Astrocyte (in vitro differentiated cells and primary cell): ENCODE data around the gene PADI6. TPM values are rescaled to one million over a fixed set of nuclear protein-coding genes. Genes with fewer than 3 reads are reported as not detected.

ENCODE experiments used
- DNase-seq: peaks from one replicate; pipeline ENCODE4 v3.0.0-alpha.2; 2010; ENCODE audit warnings: low read depth
- FAIRE-seq: peaks from 2 replicates; lab custom pipeline; 2011; peaks lifted over from hg19 to GRCh38; lab: Jason Lieb, UNC
- H2AFZ ChIP-seq: 2 replicates; pipeline ENCODE4 v1.6.0; 2012; ENCODE audit warnings: low read depth, low read length, inconsistent platforms
- H3K27ac ChIP-seq: 2 replicates; pipeline ENCODE4 v1.5.1; 2011; ENCODE audit warnings: low read depth, low read length, inconsistent platforms
- H3K27me3 ChIP-seq: 2 replicates; pipeline ENCODE4 v1.6.0; 2011; ENCODE audit warnings: low read length, inconsistent platforms; ENCODE audit not compliant: insufficient read depth
- H3K36me3 ChIP-seq: 2 replicates; pipeline ENCODE4 v1.5.1; 2011; ENCODE audit warnings: low read length, inconsistent platforms; ENCODE audit not compliant: insufficient read depth
- H3K4me1 ChIP-seq: 2 replicates; pipeline ENCODE4 v1.5.1; 2011; ENCODE audit warnings: low read length, inconsistent platforms; ENCODE audit not compliant: insufficient read depth
- H3K4me2 ChIP-seq: 2 replicates; pipeline ENCODE4 v1.6.0; 2012; ENCODE audit warnings: low read length, inconsistent platforms
- H3K4me3 ChIP-seq: 2 replicates; pipeline ENCODE4 v1.5.1; 2011; ENCODE audit warnings: low read depth, mild to moderate bottlenecking, low read length, inconsistent platforms; ENCODE audit not compliant: insufficient read depth
- H3K79me2 ChIP-seq: 2 replicates; pipeline ENCODE4 v1.6.0; 2012; ENCODE audit warnings: mild to moderate bottlenecking, low read length, inconsistent platforms; ENCODE audit not compliant: insufficient read depth
- H3K9ac ChIP-seq: 2 replicates; pipeline ENCODE4 v1.6.0; 2012; ENCODE audit warnings: mild to moderate bottlenecking, low read length, inconsistent platforms
- H3K9me3 ChIP-seq: 2 replicates; pipeline ENCODE4 v1.5.1; 2012; ENCODE audit warnings: low read depth, mild to moderate bottlenecking, low read length, inconsistent platforms; ENCODE audit not compliant: insufficient read depth
- H4K20me1 ChIP-seq: 2 replicates; pipeline ENCODE4 v1.6.0; 2012; ENCODE audit warnings: low read length, inconsistent platforms; ENCODE audit not compliant: insufficient read depth
- H3K27ac Mint-ChIP-seq: one replicate; pipeline ENCODE4 v1.8.0; 2021; ENCODE audit warnings: mild to moderate bottlenecking, mixed read lengths; ENCODE audit not compliant: unreplicated experiment
- H3K27me3 Mint-ChIP-seq: one replicate; pipeline ENCODE4 v1.8.0; 2021; ENCODE audit warnings: low read depth, mixed read lengths; ENCODE audit not compliant: unreplicated experiment
- H3K36me3 Mint-ChIP-seq: one replicate; pipeline ENCODE4 v1.8.0; 2021; ENCODE audit warnings: low read depth, mixed read lengths; ENCODE audit not compliant: unreplicated experiment
- H3K4me1 Mint-ChIP-seq: one replicate; pipeline ENCODE4 v1.8.0; 2021; ENCODE audit warnings: low read depth, mixed read lengths; ENCODE audit not compliant: unreplicated experiment
- H3K4me3 Mint-ChIP-seq: one replicate; pipeline ENCODE4 v1.8.0; 2021; ENCODE audit warnings: mild to moderate bottlenecking, moderate library complexity, mixed read lengths; ENCODE audit not compliant: unreplicated experiment
- H3K9me3 Mint-ChIP-seq: one replicate; pipeline ENCODE4 v1.8.0; 2021; ENCODE audit warnings: mild to moderate bottlenecking, mixed read lengths; ENCODE audit not compliant: unreplicated experiment
- EZH2 ChIP-seq: IDR thresholded peaks from 2 replicates; pipeline ENCODE4 v1.6.1; 2012; ENCODE audit warnings: mild to moderate bottlenecking, low read length, inconsistent platforms; ENCODE audit not compliant: insufficient read depth
- total RNA-seq: library from RNA; stranded (reverse); gene quantifications from 2 replicates; pipeline ENCODE4 v1.2.1, GENCODE V29; 2021
- TF ChIP-seq, protein P1 (sequence below): IDR thresholded peaks from 2 replicates; pipeline ENCODE4 v1.5.1; 2011; ENCODE audit warnings: low read depth, mild to moderate bottlenecking, inconsistent platforms, low read length, moderate library complexity; ENCODE audit not compliant: insufficient read depth

PADI6 gene
- total RNA-seq, 1 donor from 2014 or later: not detected

GRCh38 chr1:17434016-17434415 lies 62.0 kb downstream of the PADI6 start:
- H3K4me1 Mint-ChIP-seq: peaks cover 4% of the 10 kb centered on the region
- no peaks in the 10 kb centered on the region for H3K27me3 Mint-ChIP-seq
- H3K4me3 ChIP-seq: no peak overlapping the region
- no peaks in the 10 kb centered on the region for H3K27me3 ChIP-seq
- H2AFZ ChIP-seq: no peak overlapping the region
- FAIRE-seq: no peak
- no peak overlapping the region for H3K27ac Mint-ChIP-seq
- H3K9me3 Mint-ChIP-seq: no peaks in the 10 kb centered on the region
- no peak overlapping the region for H3K9ac ChIP-seq
- H3K36me3 Mint-ChIP-seq: peaks cover 9% of the 10 kb centered on the region
- H3K4me1 ChIP-seq: peaks cover 11% of the 10 kb centered on the region
- TF ChIP-seq EZH2: no peak
- TF ChIP-seq, protein P1, sequence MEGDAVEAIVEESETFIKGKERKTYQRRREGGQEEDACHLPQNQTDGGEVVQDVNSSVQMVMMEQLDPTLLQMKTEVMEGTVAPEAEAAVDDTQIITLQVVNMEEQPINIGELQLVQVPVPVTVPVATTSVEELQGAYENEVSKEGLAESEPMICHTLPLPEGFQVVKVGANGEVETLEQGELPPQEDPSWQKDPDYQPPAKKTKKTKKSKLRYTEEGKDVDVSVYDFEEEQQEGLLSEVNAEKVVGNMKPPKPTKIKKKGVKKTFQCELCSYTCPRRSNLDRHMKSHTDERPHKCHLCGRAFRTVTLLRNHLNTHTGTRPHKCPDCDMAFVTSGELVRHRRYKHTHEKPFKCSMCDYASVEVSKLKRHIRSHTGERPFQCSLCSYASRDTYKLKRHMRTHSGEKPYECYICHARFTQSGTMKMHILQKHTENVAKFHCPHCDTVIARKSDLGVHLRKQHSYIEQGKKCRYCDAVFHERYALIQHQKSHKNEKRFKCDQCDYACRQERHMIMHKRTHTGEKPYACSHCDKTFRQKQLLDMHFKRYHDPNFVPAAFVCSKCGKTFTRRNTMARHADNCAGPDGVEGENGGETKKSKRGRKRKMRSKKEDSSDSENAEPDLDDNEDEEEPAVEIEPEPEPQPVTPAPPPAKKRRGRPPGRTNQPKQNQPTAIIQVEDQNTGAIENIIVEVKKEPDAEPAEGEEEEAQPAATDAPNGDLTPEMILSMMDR: no peak
- H3K36me3 ChIP-seq: peaks cover 19% of the 10 kb centered on the region
- peaks cover 93% of the 10 kb centered on the region for H3K79me2 ChIP-seq
- no peak for DNase-seq
- no peak overlapping the region for H3K4me3 Mint-ChIP-seq
- peaks cover 80% of the 10 kb centered on the region for H4K20me1 ChIP-seq
- no peaks in the 10 kb centered on the region for H3K9me3 ChIP-seq
- H3K27ac ChIP-seq: no peak overlapping the region
- no peak overlapping the region for H3K4me2 ChIP-seq

- Mint-ChIP-seq H3K4me1 (peaks cover 4% of the 10 kb centered on the region), H3K27ac (no peak overlapping the region), H3K27me3 (no peaks in the 10 kb centered on the region), H3K4me3 (peak overlapping the region; percentile 3), H3K36me3 (peaks cover 5% of the 10 kb centered on the region), H3K9me3 (no peaks in the 10 kb centered on the region)
- H3K79me2 ChIP-seq: peaks cover 88% of the 10 kb centered on the region
- H3K36me3 ChIP-seq: peaks cover 14% of the 10 kb centered on the region
- FAIRE-seq (no peak), DNase-seq (no peak)
- H3K27ac ChIP-seq: no peak overlapping the region
- H3K4me2 ChIP-seq: no peak overlapping the region
- H3K9ac ChIP-seq: no peak overlapping the region
- no peaks in the 10 kb centered on the region for H3K9me3 ChIP-seq
- peaks cover 11% of the 10 kb centered on the region for H3K4me1 ChIP-seq
- H3K4me3 ChIP-seq: no peak overlapping the region
- H3K27me3 ChIP-seq: no peaks in the 10 kb centered on the region
- TF ChIP-seq, protein P1: no peak
- no peak for TF ChIP-seq EZH2
- H2AFZ ChIP-seq: no peak overlapping the region
- peaks cover 74% of the 10 kb centered on the region for H4K20me1 ChIP-seq
These were observed 62.6 kb downstream of the PADI6 start for GRCh38 chr1:17434601-17435000.

- FAIRE-seq: no peak
- TF ChIP-seq EZH2: no peak
- TF ChIP-seq, protein P1: no peak
These were observed 64.6 kb downstream of the PADI6 start for GRCh38 chr1:17436380-17437174.

More at GRCh38 chr1:17436380-17437174, 64.6 kb downstream of the PADI6 start:
- H3K4me3 ChIP-seq: peak overlapping the region; percentile 71
- peaks cover 58% of the 10 kb centered on the region for H4K20me1 ChIP-seq
- DNase-seq: no peak
- no peak overlapping the region for H2AFZ ChIP-seq
- peak overlapping the region; percentile 91 for H3K4me2 ChIP-seq
- peak overlapping the region; percentile 58 for H3K27ac Mint-ChIP-seq
- no peaks in the 10 kb centered on the region for H3K27me3 Mint-ChIP-seq
- H3K4me1 ChIP-seq: peaks cover 27% of the 10 kb centered on the region
- H3K4me1 Mint-ChIP-seq: peaks cover 17% of the 10 kb centered on the region
- H3K4me3 Mint-ChIP-seq: peak overlapping the region; percentile 83
- no peaks in the 10 kb centered on the region for H3K9me3 Mint-ChIP-seq
- peaks cover 4% of the 10 kb centered on the region for H3K36me3 Mint-ChIP-seq
- peak overlapping the region; percentile 91 for H3K9ac ChIP-seq
- peak overlapping the region; percentile 16 for H3K27ac ChIP-seq
- H3K9me3 ChIP-seq: no peaks in the 10 kb centered on the region
- H3K36me3 ChIP-seq: peaks cover 14% of the 10 kb centered on the region
- H3K27me3 ChIP-seq: no peaks in the 10 kb centered on the region
- peaks cover 70% of the 10 kb centered on the region for H3K79me2 ChIP-seq
